Renal cortex interstitium (tissue), 15 donors: ENCODE measurements around the gene EPS8L2. TPM values are rescaled to one million over a fixed set of nuclear protein-coding genes. Genes with fewer than 3 reads are reported as not detected.

Experiments
- DNase-seq, 11 donors: peaks; one replicate each; pipeline ENCODE4 v3.0.0-alpha.2; 2013; ENCODE audit warnings: low read depth in 9 of 11, low spot score in 4 of 11; ENCODE audit errors: extremely low read depth in 1 of 11
- long read RNA-seq, 16 experiments: transcript quantifications; one replicate each; lab custom pipeline, GENCODE V29; 2026
- polyA plus RNA-seq, 3 donors: library from polyadenylated mRNA; unstranded; fragments of 120-200 nt; gene quantifications; one replicate each; pipeline ENCODE4 v1.2.1, GENCODE V29; 2013; ENCODE audit not compliant: insufficient read length in 3 of 3

Gene EPS8L2
- 100 to 1,000 TPM; 103 to 181 (median 129) TPM for polyA plus RNA-seq
- long read RNA-seq, donor 1, transcript EPS8L2-201 (21 exons, 3,148 nt) = major isoform, 5 of 21 reads
- long read RNA-seq, donor 1, partial matches to known transcripts = 10 of 21 reads
- long read RNA-seq, donor 1, other reads (novel, unspliced or antisense) = 0 of 21 reads
- long read RNA-seq, donor 2, partial matches to known transcripts = 8 of 13 reads
- long read RNA-seq, donor 2, other reads (novel, unspliced or antisense) = 0 of 13 reads
- long read RNA-seq, donor 3, transcript EPS8L2-201 (21 exons, 3,148 nt) = major isoform, 12 of 27 reads
- long read RNA-seq, donor 3, partial matches to known transcripts = 6 of 27 reads
- long read RNA-seq, donor 3, other reads (novel, unspliced or antisense) = 0 of 27 reads
- long read RNA-seq, donor 4, transcript EPS8L2-201 (21 exons, 3,148 nt) = major isoform, 6 of 14 reads
- long read RNA-seq, donor 4, partial matches to known transcripts = 0 of 14 reads
- long read RNA-seq, donor 4, other reads (novel, unspliced or antisense) = 0 of 14 reads
- long read RNA-seq, donor 5 = 0 reads
- long read RNA-seq, donor 6, transcript EPS8L2-201 (21 exons, 3,148 nt) = major isoform, 9 of 19 reads
- long read RNA-seq, donor 6, partial matches to known transcripts = 5 of 19 reads
- long read RNA-seq, donor 6, other reads (novel, unspliced or antisense) = 0 of 19 reads
- long read RNA-seq, donor 7, partial matches to known transcripts = 0 of 16 reads
- long read RNA-seq, donor 7, other reads (novel, unspliced or antisense) = 0 of 16 reads
- long read RNA-seq, donor 8, transcript EPS8L2-201 (21 exons, 3,148 nt) = major isoform, 10 of 50 reads
- long read RNA-seq, donor 8, partial matches to known transcripts = 29 of 50 reads
- long read RNA-seq, donor 8, other reads (novel, unspliced or antisense) = 0 of 50 reads
- long read RNA-seq, donor 9, transcript EPS8L2-201 (21 exons, 3,148 nt) = major isoform, 10 of 30 reads
- long read RNA-seq, donor 9, partial matches to known transcripts = 18 of 30 reads
- long read RNA-seq, donor 9, other reads (novel, unspliced or antisense) = 0 of 30 reads
- long read RNA-seq, donor 10, transcript EPS8L2-201 (21 exons, 3,148 nt) = major isoform, 6 of 22 reads
- long read RNA-seq, donor 10, partial matches to known transcripts = 11 of 22 reads
- long read RNA-seq, donor 10, other reads (novel, unspliced or antisense) = 0 of 22 reads
- long read RNA-seq, donor 11, partial matches to known transcripts = 0 of 7 reads
- long read RNA-seq, donor 11, other reads (novel, unspliced or antisense) = 0 of 7 reads
- long read RNA-seq, donor 12, partial matches to known transcripts = 0 of 8 reads
- long read RNA-seq, donor 12, other reads (novel, unspliced or antisense) = 0 of 8 reads
- long read RNA-seq, donor 13 = 0 reads
- long read RNA-seq, donor 14, transcript EPS8L2-201 (21 exons, 3,148 nt) = major isoform, 5 of 8 reads
- long read RNA-seq, donor 14, partial matches to known transcripts = 0 of 8 reads
- long read RNA-seq, donor 14, other reads (novel, unspliced or antisense) = 0 of 8 reads
- long read RNA-seq, donor 15, transcript EPS8L2-201 (21 exons, 3,148 nt) = major isoform, 5 of 7 reads
- long read RNA-seq, donor 15, partial matches to known transcripts = 0 of 7 reads
- long read RNA-seq, donor 15, other reads (novel, unspliced or antisense) = 0 of 7 reads
- long read RNA-seq, donor 16, transcript EPS8L2-226 (2 exons, 342 nt) = minor isoform, 6 of 192 reads
- long read RNA-seq, donor 16, transcript EPS8L2-228 (3 exons, 750 nt) = minor isoform, 8 of 192 reads
- long read RNA-seq, donor 16, transcript EPS8L2-201 (21 exons, 3,148 nt) = major isoform, 20 of 192 reads
- long read RNA-seq, donor 16, transcript EPS8L2-220 (9 exons, 2,304 nt) = minor isoform, 6 of 192 reads
- long read RNA-seq, donor 16, partial matches to known transcripts = 117 of 192 reads
- long read RNA-seq, donor 16, other reads (novel, unspliced or antisense) = 27 of 192 reads

GRCh38 chr11:705646-706438 lies at the start of gene EPS8L2:
TSS of gene EPS8L2 (plus strand) at chr11:706231. CDS start at chr11:709408, 3,177 bp downstream.
- DNase-seq = no peak

GRCh38 chr11:656426-656825 lies 49.6 kb upstream of the EPS8L2 start:
- no peak for DNase-seq

- no peak for DNase-seq
These were observed 49.2 kb upstream of the EPS8L2 start for GRCh38 chr11:656866-657265.

- DNase-seq = no peak
These were observed 48.3 kb upstream of the EPS8L2 start for GRCh38 chr11:657691-658126.

- no peak for DNase-seq
These were observed 46.4 kb upstream of the EPS8L2 start for GRCh38 chr11:659532-660085.

- DNase-seq = no peak
These were observed 45.8 kb upstream of the EPS8L2 start for GRCh38 chr11:660281-660680.

- no peak for DNase-seq
These were observed 45.2 kb upstream of the EPS8L2 start for GRCh38 chr11:660681-661444.

- DNase-seq = no peak
These were observed 43.2 kb upstream of the EPS8L2 start for GRCh38 chr11:662689-663274.

GRCh38 chr11:665062-665703 lies 40.8 kb upstream of the EPS8L2 start:
- peak in 9 of 11 donors; percentile 17 to 56 (median 28) for DNase-seq

GRCh38 chr11:665704-666281 lies 40.2 kb upstream of the EPS8L2 start:
- no peak for DNase-seq

GRCh38 chr11:673866-674265 lies 32.2 kb upstream of the EPS8L2 start:
- no peak for DNase-seq

GRCh38 chr11:674406-674805 lies 31.6 kb upstream of the EPS8L2 start:
- DNase-seq = no peak

- no peak for DNase-seq
These were observed 27.7 kb upstream of the EPS8L2 start for GRCh38 chr11:678297-678696.

- no peak for DNase-seq
These were observed 26.5 kb upstream of the EPS8L2 start for GRCh38 chr11:679271-680207.
